HG03558 (cell line): ENCODE data around the gene KRT23.

Source experiments
- ATAC-seq: cut with Tn5 transposase; IDR thresholded peaks from one replicate; pipeline ENCODE4 v1.9.1; 2021; ENCODE audit warnings: moderate number of reproducible peaks; ENCODE audit not compliant: unreplicated experiment; ENCODE audit errors: extremely low read depth

Gene KRT23

DNA sequence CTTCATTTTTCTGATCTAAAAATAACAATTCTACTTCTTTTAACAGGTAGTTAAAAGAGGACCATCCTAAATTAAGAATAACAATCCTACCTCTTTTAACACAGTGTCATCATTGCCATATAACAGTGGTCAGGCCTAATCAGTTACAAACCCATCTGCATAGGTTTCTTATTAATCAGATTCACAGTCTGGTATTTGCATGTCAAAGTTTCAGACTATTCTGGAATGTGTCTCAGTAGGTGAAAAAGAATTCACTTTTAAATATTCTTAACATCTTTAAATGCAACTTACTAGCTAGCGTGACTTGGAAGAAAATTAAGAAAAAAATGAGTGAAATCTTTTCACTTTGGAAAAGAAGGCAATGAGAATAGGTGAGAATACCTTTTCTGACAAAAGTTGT, 63.6 kb downstream of the KRT23 start:
- ATAC-seq, result no peak

DNA sequence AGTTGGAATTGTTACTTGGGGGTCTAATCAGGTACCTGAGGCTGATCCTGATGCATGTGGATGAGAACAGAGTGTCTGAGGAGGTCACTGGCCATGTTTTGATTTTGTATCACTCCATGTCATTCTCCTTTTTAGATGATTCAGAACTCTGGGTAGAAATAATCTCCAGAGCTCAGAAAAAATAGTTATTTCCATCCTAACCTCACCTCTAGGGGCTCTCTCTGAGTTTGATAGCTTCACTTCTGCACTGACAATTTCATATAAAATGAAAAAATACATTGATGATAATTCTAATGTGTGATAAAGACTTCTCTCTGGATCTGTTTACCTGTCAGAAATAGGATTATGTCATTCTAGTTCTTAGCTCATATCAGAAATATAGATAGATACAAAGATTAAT, 64.2 kb downstream of the KRT23 start:
- no peak for ATAC-seq
